HEK293 (cell line): ENCODE measurements around the gene ANO3.
A peak's percentile ranks its signal among the peaks of the same experiment; 100 is the strongest.

Experiments
- CTCF ChIP-seq: fragments of 450-650 bp; formaldehyde crosslinking; IDR thresholded peaks from 2 replicates; pipeline ENCODE4 v1.5.1; 2016; ENCODE audit warnings: missing biosample characterization, missing genetic modification characterization
- HOXA7 ChIP-seq: sonication (generic); formaldehyde crosslinking; IDR thresholded peaks from 2 replicates; pipeline ENCODE4 v1.8.1; 2022; ENCODE audit warnings: missing genetic modification reagents, borderline replicate concordance
- ZFP37 ChIP-seq: fragments of 450-650 bp; formaldehyde crosslinking; IDR thresholded peaks from 2 replicates; pipeline ENCODE4 v1.5.1; 2016; ENCODE audit warnings: missing biosample characterization, missing genetic modification characterization
- ZNF19 ChIP-seq: fragments of 450-650 bp; formaldehyde crosslinking; IDR thresholded peaks from 2 replicates; pipeline ENCODE4; 2016; ENCODE audit warnings: missing biosample characterization, missing genetic modification characterization, low read depth
- ZNF768 ChIP-seq: fragments of 450-650 bp; formaldehyde crosslinking; IDR thresholded peaks from 2 replicates; pipeline ENCODE4 v1.5.1; 2018; ENCODE audit warnings: missing biosample characterization, mild to moderate bottlenecking, missing genetic modification characterization
- ZNF843 ChIP-seq: fragments of 450-650 bp; formaldehyde crosslinking; IDR thresholded peaks from 2 replicates; pipeline ENCODE4 v1.5.1; 2016; ENCODE audit warnings: missing biosample characterization, missing genetic modification characterization
- ZSCAN16 ChIP-seq: fragments of 450-650 bp; formaldehyde crosslinking; IDR thresholded peaks from 2 replicates; pipeline ENCODE4 v1.5.1; 2016; ENCODE audit warnings: missing biosample characterization, missing genetic modification characterization
- TF ChIP-seq, protein P1 (sequence below): fragments of 450-650 bp; formaldehyde crosslinking; IDR thresholded peaks from 2 replicates; pipeline ENCODE4 v1.5.1; 2016; ENCODE audit warnings: missing biosample characterization, missing genetic modification characterization

- TF ChIP-seq, protein P1, sequence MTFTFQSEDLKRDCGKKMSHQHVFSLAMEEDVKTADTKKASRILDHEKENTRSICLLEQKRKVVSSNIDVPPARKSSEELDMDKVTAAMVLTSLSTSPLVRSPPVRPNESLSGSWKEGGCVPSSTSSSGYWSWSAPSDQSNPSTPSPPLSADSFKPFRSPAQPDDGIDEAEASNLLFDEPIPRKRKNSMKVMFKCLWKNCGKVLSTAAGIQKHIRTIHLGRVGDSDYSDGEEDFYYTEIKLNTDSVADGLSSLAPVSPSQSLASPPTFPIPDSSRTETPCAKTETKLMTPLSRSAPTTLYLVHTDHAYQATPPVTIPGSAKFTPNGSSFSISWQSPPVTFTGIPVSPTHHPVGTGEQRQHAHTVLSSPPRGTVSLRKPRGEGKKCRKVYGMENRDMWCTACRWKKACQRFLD (tag by site-specific recombination): no peak
- TF ChIP-seq ZNF843 (tag by site-specific recombination) (no peak), ZNF19 (tag by site-specific recombination) (no peak), HOXA7 (no peak), ZNF768 (no peak), CTCF (tag by site-specific recombination) (peak; percentile 50; the same call in 1 of the 2 replicates), ZFP37 (no peak), ZSCAN16 (tag by site-specific recombination) (no peak)
These were observed at the start of gene ANO3 for GRCh38 chr11:26331911-26332571.
